ENCODE results near the gene SCN4B. TPM values are rescaled to one million over a fixed set of nuclear protein-coding genes. Genes with fewer than 3 reads are reported as not detected.
A peak's percentile ranks its signal among the peaks of the same experiment; 100 is the strongest.

Gene SCN4B
- total and polyA plus RNA-seq, 4 donors = 0.05 to 0.67 (median 0.42) TPM; not detected in 1

- Histone ChIP-seq H3K27me3 (ENCODE audit: control insufficient read depth in 4 of 4, insufficient read depth in 4 of 4, low read length in 3 of 4) (peaks cover 0 to 9% (median 0%) of the 10 kb centered on the region in 4 donors), H3K4me3 (ENCODE audit: low read depth in 1 of 3, low read length in 3 of 3) (peak overlapping the region in 2 of 3 donors; percentile 58 to 74), H3K9ac (ENCODE audit: low read depth in 1 of 2, low read length in 2 of 2) (no peak overlapping the region), H3K27ac (ENCODE audit: low read depth in 1 of 2, low read length in 2 of 2) (no peak overlapping the region), H3K4me1 (ENCODE audit: control insufficient read depth in 4 of 4, insufficient read depth in 4 of 4, low read length in 3 of 4) (peaks cover 0 to 11% (median 1%) of the 10 kb centered on the region in 4 donors), H3K9me3 (ENCODE audit: control insufficient read depth in 4 of 4, low read length in 3 of 4) (no peaks in the 10 kb centered on the region), H3K36me3 (ENCODE audit: control insufficient read depth in 4 of 4, insufficient read depth in 3 of 4, low read depth in 1 of 4, low read length in 3 of 4) (no peaks in the 10 kb centered on the region)
- DNase-seq (ENCODE audit: low spot score) = peak; percentile 86
- TF ChIP-seq RAD21 (IDR thresholded peaks at IDR 0.05) (peak; percentile 98 to 99), RXRA (IDR thresholded peaks at IDR 0.05) (peak; percentile 21 to 38), SP1 (IDR thresholded peaks at IDR 0.05) (no peak), CTCF (IDR thresholded peaks at IDR 0.05; ENCODE audit: low read depth, low read length, missing input control) (peak; percentile 96)
- 3% methylated on average over 78 of the region's 78 CpGs for WGBS
Observed at GRCh38 chr11:118145285-118146227, 7.1 kb downstream of the SCN4B start.

GRCh38 chr11:118144301-118145268, 8.0 kb downstream of the SCN4B start:
- no peak for DNase-seq (ENCODE audit: low spot score)
- no peaks in the 10 kb centered on the region for H3K36me3 ChIP-seq (ENCODE audit: control insufficient read depth in 4 of 4, insufficient read depth in 3 of 4, low read depth in 1 of 4, low read length in 3 of 4)
- no peak overlapping the region for H3K27ac ChIP-seq (ENCODE audit: low read depth in 1 of 2, low read length in 2 of 2)
- no peak overlapping the region for H3K4me3 ChIP-seq (ENCODE audit: low read depth in 1 of 3, low read length in 3 of 3)
- TF ChIP-seq FOXA1 (IDR thresholded peaks at IDR 0.05) (no peak), GABPA (IDR thresholded peaks at IDR 0.05 in 1 of 2, conservative IDR thresholded peaks at IDR 0.05 in 1 of 2) (no peak), ZBTB33 (IDR thresholded peaks at IDR 0.05) (no peak), YY1 (IDR thresholded peaks at IDR 0.05) (no peak), REST (IDR thresholded peaks at IDR 0.05) (no peak), HNF4A (conservative IDR thresholded peaks at IDR 0.05) (no peak), EGR1 (IDR thresholded peaks at IDR 0.05; ENCODE audit: low read depth in 2 of 2) (no peak), TAF1 (conservative IDR thresholded peaks at IDR 0.05) (no peak), SP1 (IDR thresholded peaks at IDR 0.05) (no peak), JUND (IDR thresholded peaks at IDR 0.05) (no peak), CTCF (IDR thresholded peaks at IDR 0.05; ENCODE audit: low read depth, low read length, missing input control) (no peak), RAD21 (IDR thresholded peaks at IDR 0.05) (no peak)
- H3K9ac ChIP-seq (ENCODE audit: low read depth in 1 of 2, low read length in 2 of 2) = no peak overlapping the region
- WGBS = 47% methylated on average over 20 of the region's 20 CpGs
- H3K4me1 ChIP-seq (ENCODE audit: control insufficient read depth in 4 of 4, insufficient read depth in 4 of 4, low read length in 3 of 4) = peaks cover 0 to 11% (median 1%) of the 10 kb centered on the region in 4 donors
- H3K27me3 ChIP-seq (ENCODE audit: control insufficient read depth in 4 of 4, insufficient read depth in 4 of 4, low read length in 3 of 4) = peaks cover 0 to 9% (median 0%) of the 10 kb centered on the region in 4 donors
- H3K9me3 ChIP-seq (ENCODE audit: control insufficient read depth in 4 of 4, low read length in 3 of 4) = no peaks in the 10 kb centered on the region
